ENCODE measurements around the gene MPC2. TPM values are rescaled to one million over a fixed set of nuclear protein-coding genes. Genes with fewer than 3 reads are reported as not detected.

MPC2 gene
- total and polyA plus RNA-seq, 3 donors from 2014 or later = 106 to 596 (median 185) TPM

- DNase-seq = no peak
- intact Hi-C loops (cut with DNase I; ENCODE audit: low total_unique reads) = no loop called here
- TF ChIP-seq POLR2A (IDR thresholded peaks at IDR 0.05) = no peak
- TF ChIP-seq CTCF (IDR thresholded peaks at IDR 0.05) = no peak
- Histone ChIP-seq H3K36me3 (ENCODE audit: low read depth, missing control alignments) (no peaks in the 10 kb centered on the region), H3K27ac (no peak overlapping the region), H3K4me3 (no peak overlapping the region), H3K4me1 (peaks cover 2% of the 10 kb centered on the region), H3K27me3 (no peaks in the 10 kb centered on the region), H3K9me3 (no peaks in the 10 kb centered on the region)
Observed at GRCh38 chr1:167922023-167922422, 14.8 kb downstream of the MPC2 start.

- no peak for DNase-seq
- Histone ChIP-seq H3K9me3 (no peaks in the 10 kb centered on the region), H3K27me3 (no peaks in the 10 kb centered on the region), H3K4me3 (no peak overlapping the region), H3K36me3 (ENCODE audit: low read depth, missing control alignments) (no peaks in the 10 kb centered on the region), H3K4me1 (no peaks in the 10 kb centered on the region), H3K27ac (no peak overlapping the region)
- 94 to 95% methylated on average over 6 of the region's 6 CpGs for WGBS, 2 donors
- TF ChIP-seq CTCF (IDR thresholded peaks at IDR 0.05) = no peak
- no peak for TF ChIP-seq POLR2A (IDR thresholded peaks at IDR 0.05)
- intact Hi-C loops (cut with DNase I; ENCODE audit: low total_unique reads) = no loop called here
Observed at GRCh38 chr1:167916766-167917511, 19.9 kb downstream of the MPC2 start.

GRCh38 chr1:167915569-167915968 is 21.3 kb downstream of the MPC2 start:
- 93 to 96% methylated on average over 8 of the region's 8 CpGs for WGBS, 2 donors
- H3K4me1 ChIP-seq = no peaks in the 10 kb centered on the region
- no peak overlapping the region for H3K27ac ChIP-seq
- TF ChIP-seq CTCF (IDR thresholded peaks at IDR 0.05) (no peak), POLR2A (IDR thresholded peaks at IDR 0.05) (no peak)
- H3K36me3 ChIP-seq (ENCODE audit: low read depth, missing control alignments) = no peaks in the 10 kb centered on the region
- no peaks in the 10 kb centered on the region for H3K9me3 ChIP-seq
- no peak overlapping the region for H3K4me3 ChIP-seq
- no peaks in the 10 kb centered on the region for H3K27me3 ChIP-seq
- DNase-seq = no peak
- intact Hi-C loops (cut with DNase I; ENCODE audit: low total_unique reads) = no loop called here

- H3K9me3 ChIP-seq = no peaks in the 10 kb centered on the region
- no peaks in the 10 kb centered on the region for H3K27me3 ChIP-seq
- no peaks in the 10 kb centered on the region for H3K4me1 ChIP-seq
- H3K27ac ChIP-seq = no peak within 1 kb of the TSS
- TF ChIP-seq CTCF (IDR thresholded peaks at IDR 0.05) = no peak
- H3K4me3 ChIP-seq = no peak within 1 kb of the TSS
- intact Hi-C loops (cut with DNase I; ENCODE audit: low total_unique reads) = no loop called here
- DNase-seq = no peak
- WGBS, 2 donors = 62 to 87% methylated on average over 9 of the region's 9 CpGs
- H3K36me3 ChIP-seq (ENCODE audit: low read depth, missing control alignments) = no peaks in the 10 kb centered on the region
Observed at GRCh38 chr1:167913895-167914496, 22.9 kb downstream of the MPC2 start, which contains the start of gene ADCY10. TSS of gene ADCY10 (minus strand) at chr1:167914134. CDS start at chr1:167905140, 8,994 bp downstream.

- H3K36me3 ChIP-seq (ENCODE audit: low read depth, missing control alignments) = no peaks in the 10 kb centered on the region
- no peak overlapping the region for H3K4me3 ChIP-seq
- TF ChIP-seq CTCF (IDR thresholded peaks at IDR 0.05) (no peak), POLR2A (IDR thresholded peaks at IDR 0.05) (no peak)
- H3K9me3 ChIP-seq = no peaks in the 10 kb centered on the region
- DNase-seq = no peak
- no peaks in the 10 kb centered on the region for H3K27me3 ChIP-seq
- H3K27ac ChIP-seq = no peak overlapping the region
- intact Hi-C loops (cut with DNase I; ENCODE audit: low total_unique reads) = no loop called here
- 45 to 53% methylated on average over 7 of the region's 7 CpGs for WGBS, 2 donors
- no peaks in the 10 kb centered on the region for H3K4me1 ChIP-seq
Observed at GRCh38 chr1:167912294-167912693, 24.6 kb downstream of the MPC2 start.
